ENCODE data around the gene LTC4S. TPM values are rescaled to one million over a fixed set of nuclear protein-coding genes. Genes with fewer than 3 reads are reported as not detected.

The LTC4S gene
- polyA plus RNA-seq, 2 of the 4 experiments (the other 2 are of a cell fraction) = not detected

- TF ChIP-seq FOSB (CRISPR knock-in tag; IDR thresholded peaks at IDR 0.05) (no peak), GATA3 (IDR thresholded peaks at IDR 0.05; ENCODE audit: borderline replicate concordance) (no peak), HOXB5 (CRISPR knock-in tag; IDR thresholded peaks at IDR 0.05) (no peak)
Observed at GRCh38 chr5:179797741-179798140, 4.0 kb downstream of the LTC4S start (continued).

- FAIRE-seq (no peak), DNase-seq (ENCODE audit: low read depth in 1 of 2, low spot score in 1 of 2) (no peak), ATAC-seq (no peak)
- WGBS (ENCODE audit: missing lambda C conversion rate) = 97% methylated on average over 7 of the region's 23 CpGs
- H3K4me3 ChIP-seq = no peak overlapping the region
- ChIA-PET POLR2A (no interaction called here), CTCF (interaction anchor here (0.8 to 6.2 kb wide), 9 partner anchors 10 to 329 kb away, joined by 3 to 86 read pairs (median 12); no protein-coding TSS in a partner anchor)
- peaks cover 28% of the 10 kb centered on the region for H3K4me1 ChIP-seq
- H3K27ac ChIP-seq = no peak overlapping the region
- H3K9me3 ChIP-seq = no peaks in the 10 kb centered on the region
- no peak overlapping the region for H3K4me2 ChIP-seq
- TF ChIP-seq EP300 (IDR thresholded peaks at IDR 0.05) = no peak
- TF ChIP-seq RAD21 (conservative IDR thresholded peaks at IDR 0.05 in 1 of 2, IDR thresholded peaks at IDR 0.05 in 1 of 2) = no peak
- TF ChIP-seq CTCF (IDR thresholded peaks at IDR 0.05) = no peak
- no peak for TF ChIP-seq HOXA7 (CRISPR knock-in tag; IDR thresholded peaks at IDR 0.05)
- no peak for TF ChIP-seq E2F6 (IDR thresholded peaks at IDR 0.05; ENCODE audit: borderline replicate concordance, low read depth)
Observed at GRCh38 chr5:179798144-179798770, 4.5 kb downstream of the LTC4S start.

- WGBS (ENCODE audit: missing lambda C conversion rate) = 94% methylated on average over 28 of the region's 36 CpGs
- FAIRE-seq (no peak), DNase-seq (ENCODE audit: low read depth in 1 of 2, low spot score in 1 of 2) (no peak), ATAC-seq (no peak)
- ChIA-PET CTCF (interaction anchor here (1.2 to 6.2 kb wide), 6 partner anchors 10 to 37 kb away, joined by 4 to 86 read pairs (median 34); no protein-coding TSS in a partner anchor), POLR2A (no interaction called here)
- H3K27ac ChIP-seq = no peak overlapping the region
- peaks cover 35% of the 10 kb centered on the region for H3K4me1 ChIP-seq
- no peaks in the 10 kb centered on the region for H3K9me3 ChIP-seq
- TF ChIP-seq KDM5A (IDR thresholded peaks at IDR 0.05) (no peak), PBX3 (IDR thresholded peaks at IDR 0.05) (no peak)
- no peak overlapping the region for H3K4me3 ChIP-seq
- no peak overlapping the region for H3K4me2 ChIP-seq
Observed at GRCh38 chr5:179798771-179799643, 5.2 kb downstream of the LTC4S start.

- Histone ChIP-seq H3K9me3 (no peaks in the 10 kb centered on the region), H3K4me1 (peaks cover 41% of the 10 kb centered on the region), H3K4me3 (no peak overlapping the region), H3K27ac (no peak overlapping the region), H3K4me2 (no peak overlapping the region)
- ATAC-seq (no peak), FAIRE-seq (no peak), DNase-seq (ENCODE audit: low read depth in 1 of 2, low spot score in 1 of 2) (no peak)
- WGBS (ENCODE audit: missing lambda C conversion rate) = 92% methylated on average over 3 of the region's 5 CpGs
- ChIA-PET CTCF (interaction anchor here (6.2 kb wide), 1 partner anchor 29 kb away, joined by 86 read pairs; no protein-coding TSS in a partner anchor), POLR2A (no interaction called here)
- TF ChIP-seq POLR2A (IDR thresholded peaks at IDR 0.05; ENCODE audit: low read length) = no peak
- TF ChIP-seq ZFP36 (IDR thresholded peaks at IDR 0.05; ENCODE audit: borderline replicate concordance, partially characterized antibody) = no peak
- TF ChIP-seq TP53 (CRISPR knock-in tag; IDR thresholded peaks at IDR 0.05) = no peak
- no peak for TF ChIP-seq MYC (IDR thresholded peaks at IDR 0.05; ENCODE audit: borderline replicate concordance, low read length)
- no peak for TF ChIP-seq HES2 (IDR thresholded peaks at IDR 0.05)
- TF ChIP-seq NFE2L2 (conservative IDR thresholded peaks at IDR 0.05; ENCODE audit: low read length) = no peak
- no peak for TF ChIP-seq HOXA7 (CRISPR knock-in tag; IDR thresholded peaks at IDR 0.05)
- no peak for TF ChIP-seq E2F6 (IDR thresholded peaks at IDR 0.05; ENCODE audit: borderline replicate concordance, low read depth)
- TF ChIP-seq EP300 (IDR thresholded peaks at IDR 0.05) = no peak
- TF ChIP-seq FOSL2 (IDR thresholded peaks at IDR 0.05) = no peak
- TF ChIP-seq FOSL2 (CRISPR knock-in tag; IDR thresholded peaks at IDR 0.05) = no peak
- TF ChIP-seq NR3C1 (IDR thresholded peaks at IDR 0.05) = no peak
- no peak for TF ChIP-seq MAZ (IDR thresholded peaks at IDR 0.05; ENCODE audit: borderline replicate concordance, low read depth, low read length)
- TF ChIP-seq ELK1 (IDR thresholded peaks at IDR 0.05; ENCODE audit: low read depth, low read length) = no peak
- no peak for TF ChIP-seq ESRRA (IDR thresholded peaks at IDR 0.05; ENCODE audit: borderline replicate concordance, low read length)
- no peak for TF ChIP-seq CBX2 (IDR thresholded peaks at IDR 0.05; ENCODE audit: borderline replicate concordance, low read depth)
Observed at GRCh38 chr5:179799644-179799973, 5.8 kb downstream of the LTC4S start.
